Activated CD8-positive, alpha-beta T cell treated with anti-CD3 and anti-CD28 coated beads for 36 hours (primary cell): ENCODE results near the gene SELP. TPM values are rescaled to one million over a fixed set of nuclear protein-coding genes. Genes with fewer than 3 reads are reported as not detected.

ENCODE experiments used
- ATAC-seq: fragments of 200-7000 bp; cut with Tn5 transposase; one replicate; pipeline ENCODE4 v1.10.0; 2021; ENCODE audit warnings: mild to moderate bottlenecking, moderate library complexity
- CTCF ChIA-PET: fragments of 350-600 bp; sonication (Branson Sonifier 250); formaldehyde crosslinking; loops from one replicate; lab custom pipeline; 2021; ENCODE audit warnings: antibody characterized with exemption; lab: Charles Lee
- POLR2A ChIA-PET: fragments of 350-600 bp; sonication (Branson Sonifier 250); formaldehyde crosslinking; loops from one replicate; lab custom pipeline; 2021; ENCODE audit warnings: antibody characterized with exemption; lab: Charles Lee
- DNase-seq: peaks from one replicate; pipeline ENCODE4 v3.0.0-alpha.2; 2020
- H3K27ac Mint-ChIP-seq: one replicate; pipeline ENCODE4 v1.8.0; 2021; ENCODE audit warnings: mild to moderate bottlenecking, mixed read lengths
- H3K27me3 Mint-ChIP-seq: one replicate; pipeline ENCODE4 v1.8.0; 2021; ENCODE audit warnings: mixed read lengths
- H3K36me3 Mint-ChIP-seq: one replicate; pipeline ENCODE4 v1.8.0; 2021; ENCODE audit warnings: low read depth, mixed read lengths
- H3K4me1 Mint-ChIP-seq: one replicate; pipeline ENCODE4 v1.8.0; 2021; ENCODE audit warnings: low read depth, mixed read lengths
- H3K4me3 Mint-ChIP-seq: one replicate; pipeline ENCODE4 v1.8.0; 2021; ENCODE audit warnings: mild to moderate bottlenecking, moderate library complexity, mixed read lengths
- H3K9me3 Mint-ChIP-seq: one replicate; pipeline ENCODE4 v1.8.0; 2021; ENCODE audit warnings: mixed read lengths
- intact Hi-C: fragments of 100-400 bp; cut with micrococcal nuclease; formaldehyde crosslinking; loops from one replicate; pipeline ENCODE4 v1.10.0; 2022
- total RNA-seq, 2 experiments: library from RNA; stranded (reverse); gene quantifications; one replicate each; pipeline ENCODE4 v1.2.3, GENCODE V29; 2021
- TF ChIP-seq, protein P1 (sequence below): fragments of 200-600 bp; IDR thresholded peaks from one replicate; pipeline ENCODE4 v1.8.0; 2022; ENCODE audit warnings: antibody characterized with exemption, mild to moderate bottlenecking

Gene SELP
- total RNA-seq, 2 experiments from 2014 or later: 0.50 to 0.81 TPM

DNA sequence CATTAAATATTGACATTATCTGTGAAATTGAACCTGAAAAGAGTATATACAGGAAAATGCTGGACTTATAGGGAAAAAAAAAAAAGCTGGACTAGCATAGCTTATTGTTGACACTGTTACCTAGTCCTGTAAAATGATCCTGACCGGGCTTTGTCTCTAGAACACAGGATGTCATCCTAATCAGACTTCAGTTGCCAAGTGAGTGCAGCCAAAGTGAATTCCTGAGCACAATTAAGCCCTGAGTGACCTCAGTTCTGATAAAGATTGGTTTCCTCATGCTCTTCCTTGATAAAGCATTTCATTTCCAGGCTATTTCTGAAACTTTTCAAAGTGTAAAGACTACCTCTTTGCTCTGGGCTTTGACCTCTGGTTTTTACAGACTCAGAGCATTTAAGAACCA is 19.8 kb downstream of the SELP start:
- H3K27me3 Mint-ChIP-seq: no peaks in the 10 kb centered on the region

DNA sequence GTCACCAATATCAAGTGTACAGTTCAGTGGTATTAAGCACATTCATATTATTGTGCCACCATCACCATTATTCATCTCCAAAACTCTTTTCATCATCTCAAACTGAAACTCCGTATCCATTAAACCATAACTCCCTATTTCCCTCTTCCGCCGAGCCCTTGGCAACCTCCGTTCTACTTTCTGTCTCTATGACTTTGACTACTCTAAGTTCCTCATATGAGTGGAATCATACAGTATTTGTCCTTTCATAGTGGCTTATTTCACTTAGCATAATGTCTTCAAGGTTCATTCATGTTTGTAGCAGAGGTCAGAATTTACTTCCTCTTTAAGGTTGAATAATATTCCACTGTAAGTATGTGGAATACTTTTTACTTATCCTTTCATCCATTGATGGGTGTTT is 21.7 kb downstream of the SELP start:
- POLR2A ChIA-PET: no interaction called here
- H3K27me3 Mint-ChIP-seq: no peaks in the 10 kb centered on the region
- H3K9me3 Mint-ChIP-seq: peaks cover 4% of the 10 kb centered on the region
- DNase-seq: no peak
- H3K27ac Mint-ChIP-seq: no peak overlapping the region
- TF ChIP-seq, protein P1, sequence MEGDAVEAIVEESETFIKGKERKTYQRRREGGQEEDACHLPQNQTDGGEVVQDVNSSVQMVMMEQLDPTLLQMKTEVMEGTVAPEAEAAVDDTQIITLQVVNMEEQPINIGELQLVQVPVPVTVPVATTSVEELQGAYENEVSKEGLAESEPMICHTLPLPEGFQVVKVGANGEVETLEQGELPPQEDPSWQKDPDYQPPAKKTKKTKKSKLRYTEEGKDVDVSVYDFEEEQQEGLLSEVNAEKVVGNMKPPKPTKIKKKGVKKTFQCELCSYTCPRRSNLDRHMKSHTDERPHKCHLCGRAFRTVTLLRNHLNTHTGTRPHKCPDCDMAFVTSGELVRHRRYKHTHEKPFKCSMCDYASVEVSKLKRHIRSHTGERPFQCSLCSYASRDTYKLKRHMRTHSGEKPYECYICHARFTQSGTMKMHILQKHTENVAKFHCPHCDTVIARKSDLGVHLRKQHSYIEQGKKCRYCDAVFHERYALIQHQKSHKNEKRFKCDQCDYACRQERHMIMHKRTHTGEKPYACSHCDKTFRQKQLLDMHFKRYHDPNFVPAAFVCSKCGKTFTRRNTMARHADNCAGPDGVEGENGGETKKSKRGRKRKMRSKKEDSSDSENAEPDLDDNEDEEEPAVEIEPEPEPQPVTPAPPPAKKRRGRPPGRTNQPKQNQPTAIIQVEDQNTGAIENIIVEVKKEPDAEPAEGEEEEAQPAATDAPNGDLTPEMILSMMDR: no peak
- CTCF ChIA-PET: no interaction called here
- ATAC-seq: no peak
- peaks cover 28% of the 10 kb centered on the region for H3K4me1 Mint-ChIP-seq
- no peak overlapping the region for H3K4me3 Mint-ChIP-seq
- intact Hi-C loops: no loop called here
- peaks cover 5% of the 10 kb centered on the region for H3K36me3 Mint-ChIP-seq

More for the DNA sequence above, 19.8 kb downstream of the SELP start:
- Mint-ChIP-seq H3K27ac (no peak overlapping the region), H3K9me3 (no peaks in the 10 kb centered on the region), H3K4me1 (peaks cover 15% of the 10 kb centered on the region), H3K4me3 (no peak overlapping the region), H3K36me3 (no peaks in the 10 kb centered on the region)
- intact Hi-C loops: no loop called here
- TF ChIP-seq, protein P1: no peak
- CTCF ChIA-PET: interaction anchor here (0.9 to 1.7 kb wide), 4 partner anchors 9 to 102 kb away, joined by 3 to 8 read pairs (median 4); no protein-coding TSS in a partner anchor
- ATAC-seq (no peak), DNase-seq (no peak)
- POLR2A ChIA-PET: interaction anchor here (0.9 to 1.5 kb wide), 2 partner anchors 49 to 99 kb away, joined by 3 to 4 read pairs; no protein-coding TSS in a partner anchor

- ChIA-PET POLR2A (no interaction called here), CTCF (interaction anchor here (1.2 to 5.6 kb wide), 5 partner anchors 11 to 109 kb away, joined by 3 to 183 read pairs (median 4); no protein-coding TSS in a partner anchor)
- TF ChIP-seq, protein P1: no peak
These were observed 25.0 kb downstream of the SELP start for GRCh38 chr1:169604781-169605560.

GRCh38 chr1:169601096-169601881 is 28.6 kb downstream of the SELP start:
- CTCF ChIA-PET: interaction anchor here (0.6 to 5.6 kb wide), 45 partner anchors 8 to 998 kb away, joined by 3 to 183 read pairs (median 5); partner anchors contain the start of genes F5, METTL18, SELE and SELP
- peaks cover 47% of the 10 kb centered on the region for H3K4me1 Mint-ChIP-seq
- DNase-seq: no peak
- intact Hi-C loops: loop anchor here (1.0 to 5.0 kb wide), 2 partner anchors 91 to 110 kb away; partner anchors contain the start of gene SELL
- TF ChIP-seq, protein P1: peak; percentile 77
- H3K9me3 Mint-ChIP-seq: peaks cover 9% of the 10 kb centered on the region
- no peak overlapping the region for H3K4me3 Mint-ChIP-seq
- H3K27ac Mint-ChIP-seq: peak overlapping the region; percentile 69
- H3K27me3 Mint-ChIP-seq: no peaks in the 10 kb centered on the region
- POLR2A ChIA-PET: interaction anchor here (1.0 to 2.3 kb wide), 7 partner anchors 10 to 111 kb away, joined by 3 to 9 read pairs (median 4); no protein-coding TSS in a partner anchor
- peak; percentile 38 for ATAC-seq
- H3K36me3 Mint-ChIP-seq: peaks cover 11% of the 10 kb centered on the region

More at GRCh38 chr1:169604781-169605560, 25.0 kb downstream of the SELP start:
- peak overlapping the region; percentile 10 for H3K4me3 Mint-ChIP-seq
- H3K36me3 Mint-ChIP-seq: peaks cover 11% of the 10 kb centered on the region
- intact Hi-C loops: loop anchor here (5.0 kb wide), 1 partner anchor 87 kb away; no protein-coding TSS in a partner anchor
- peak overlapping the region; percentile 60 for H3K27ac Mint-ChIP-seq
- H3K4me1 Mint-ChIP-seq: peaks cover 46% of the 10 kb centered on the region
- ATAC-seq: peak; percentile 88
- H3K9me3 Mint-ChIP-seq: peaks cover 9% of the 10 kb centered on the region
- no peaks in the 10 kb centered on the region for H3K27me3 Mint-ChIP-seq
- peak; percentile 77 for DNase-seq
